ENCODE measurements around the gene BTD. TPM values are rescaled to one million over a fixed set of nuclear protein-coding genes. Genes with fewer than 3 reads are reported as not detected.

Gene BTD
- total RNA-seq, 1 donor from 2014 or later: 12.7 TPM

DNA sequence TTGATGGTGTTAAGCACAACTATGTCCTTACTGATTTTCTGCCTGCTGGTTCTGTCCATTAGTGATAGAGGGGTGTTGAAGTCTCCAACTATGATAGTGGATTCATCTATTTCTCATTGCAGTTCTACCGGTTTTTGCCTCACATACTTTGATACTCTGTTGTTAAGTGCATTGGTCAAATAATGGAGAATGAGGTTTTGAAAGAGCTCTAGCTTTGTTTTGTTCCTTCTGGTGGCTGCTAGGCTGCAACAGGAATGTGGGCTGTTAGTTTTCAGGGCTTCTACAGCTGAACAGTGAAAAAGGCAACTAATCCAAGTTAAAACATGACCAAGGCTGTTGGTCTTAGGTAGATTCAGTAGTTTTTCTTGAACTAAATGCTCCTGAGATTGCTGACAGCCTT lies 62.6 kb downstream of the BTD start:
- Mint-ChIP-seq H3K4me3 (ENCODE audit: unreplicated experiment) (no peak overlapping the region), H3K36me3 (ENCODE audit: unreplicated experiment) (peaks cover 4% of the 10 kb centered on the region)

DNA sequence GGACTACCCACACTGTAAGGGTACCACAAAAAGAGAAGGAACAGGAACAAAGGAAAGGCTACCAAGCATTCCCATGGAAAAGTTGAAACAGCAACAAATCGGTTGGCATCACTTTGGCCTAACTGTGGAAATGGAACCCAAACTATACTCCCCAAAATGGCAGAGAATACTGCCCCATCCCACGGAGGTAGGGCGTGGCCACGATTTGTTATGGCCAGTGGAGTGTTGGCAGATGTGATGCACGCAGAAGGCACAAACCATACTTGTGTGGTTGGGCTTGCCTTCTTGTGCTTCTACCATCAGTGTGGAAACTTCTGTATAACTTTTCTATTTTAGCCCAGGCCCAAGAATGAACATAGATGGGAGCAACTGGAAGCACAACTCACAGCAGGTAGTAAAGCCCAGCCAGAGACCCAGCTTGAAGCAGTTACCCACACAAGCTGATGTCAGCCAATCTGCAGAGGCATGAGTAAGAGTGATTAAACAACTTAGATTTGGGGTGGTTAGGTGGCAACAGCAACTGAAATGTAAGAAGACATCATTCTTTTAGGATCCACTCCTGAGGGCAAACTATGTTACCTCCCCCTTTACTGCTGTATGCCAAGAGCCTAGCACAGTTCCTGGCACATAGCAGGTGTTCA lies 64.1 kb downstream of the BTD start:
- H3K4me1 Mint-ChIP-seq (ENCODE audit: low read depth, unreplicated experiment): no peaks in the 10 kb centered on the region
- TF ChIP-seq, protein P1, sequence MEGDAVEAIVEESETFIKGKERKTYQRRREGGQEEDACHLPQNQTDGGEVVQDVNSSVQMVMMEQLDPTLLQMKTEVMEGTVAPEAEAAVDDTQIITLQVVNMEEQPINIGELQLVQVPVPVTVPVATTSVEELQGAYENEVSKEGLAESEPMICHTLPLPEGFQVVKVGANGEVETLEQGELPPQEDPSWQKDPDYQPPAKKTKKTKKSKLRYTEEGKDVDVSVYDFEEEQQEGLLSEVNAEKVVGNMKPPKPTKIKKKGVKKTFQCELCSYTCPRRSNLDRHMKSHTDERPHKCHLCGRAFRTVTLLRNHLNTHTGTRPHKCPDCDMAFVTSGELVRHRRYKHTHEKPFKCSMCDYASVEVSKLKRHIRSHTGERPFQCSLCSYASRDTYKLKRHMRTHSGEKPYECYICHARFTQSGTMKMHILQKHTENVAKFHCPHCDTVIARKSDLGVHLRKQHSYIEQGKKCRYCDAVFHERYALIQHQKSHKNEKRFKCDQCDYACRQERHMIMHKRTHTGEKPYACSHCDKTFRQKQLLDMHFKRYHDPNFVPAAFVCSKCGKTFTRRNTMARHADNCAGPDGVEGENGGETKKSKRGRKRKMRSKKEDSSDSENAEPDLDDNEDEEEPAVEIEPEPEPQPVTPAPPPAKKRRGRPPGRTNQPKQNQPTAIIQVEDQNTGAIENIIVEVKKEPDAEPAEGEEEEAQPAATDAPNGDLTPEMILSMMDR (IDR thresholded peaks at IDR 0.05; ENCODE audit: partially characterized antibody, unreplicated experiment): no peak
- peaks cover 2% of the 10 kb centered on the region for H3K27me3 Mint-ChIP-seq (ENCODE audit: unreplicated experiment)
- H3K36me3 Mint-ChIP-seq (ENCODE audit: unreplicated experiment): peaks cover 4% of the 10 kb centered on the region
- H3K27ac Mint-ChIP-seq (ENCODE audit: unreplicated experiment): no peak overlapping the region
- no peak overlapping the region for H3K4me3 Mint-ChIP-seq (ENCODE audit: unreplicated experiment)
- peaks cover 6% of the 10 kb centered on the region for H3K9me3 Mint-ChIP-seq (ENCODE audit: unreplicated experiment)
- DNase-seq: no peak

More for the DNA sequence above, 62.6 kb downstream of the BTD start:
- Mint-ChIP-seq H3K9me3 (ENCODE audit: unreplicated experiment) (peaks cover 6% of the 10 kb centered on the region), H3K4me1 (ENCODE audit: low read depth, unreplicated experiment) (no peaks in the 10 kb centered on the region), H3K27ac (ENCODE audit: unreplicated experiment) (no peak overlapping the region), H3K27me3 (ENCODE audit: unreplicated experiment) (peaks cover 2% of the 10 kb centered on the region)
- TF ChIP-seq, protein P1 (IDR thresholded peaks at IDR 0.05; ENCODE audit: partially characterized antibody, unreplicated experiment): no peak
- DNase-seq: no peak

DNA sequence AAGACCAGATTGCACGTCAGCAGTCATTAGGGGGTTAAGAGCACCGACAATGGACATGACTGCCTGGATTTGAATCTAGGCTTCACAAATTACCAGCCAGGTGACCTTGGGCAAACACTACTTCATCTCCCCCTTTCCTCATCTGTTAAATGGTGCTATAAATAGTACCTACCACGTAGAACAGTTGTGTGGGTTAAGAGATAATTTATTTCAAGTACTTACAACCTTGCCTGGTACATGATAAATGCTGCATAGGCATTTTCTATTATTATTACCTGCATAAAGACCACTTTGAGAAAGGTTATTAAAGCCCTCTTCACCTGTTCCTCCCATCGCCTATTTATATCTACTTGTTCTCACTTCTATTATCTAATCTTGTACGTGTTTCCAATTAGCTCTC lies 64.7 kb downstream of the BTD start:
- peaks cover 4% of the 10 kb centered on the region for H3K36me3 Mint-ChIP-seq (ENCODE audit: unreplicated experiment)
- H3K4me1 Mint-ChIP-seq (ENCODE audit: low read depth, unreplicated experiment): no peaks in the 10 kb centered on the region
- no peak overlapping the region for H3K27ac Mint-ChIP-seq (ENCODE audit: unreplicated experiment)
- H3K27me3 Mint-ChIP-seq (ENCODE audit: unreplicated experiment): peaks cover under 1% of the 10 kb centered on the region
- DNase-seq: no peak
- peaks cover 6% of the 10 kb centered on the region for H3K9me3 Mint-ChIP-seq (ENCODE audit: unreplicated experiment)
- no peak overlapping the region for H3K4me3 Mint-ChIP-seq (ENCODE audit: unreplicated experiment)
- TF ChIP-seq, protein P1 (IDR thresholded peaks at IDR 0.05; ENCODE audit: partially characterized antibody, unreplicated experiment): no peak

DNA sequence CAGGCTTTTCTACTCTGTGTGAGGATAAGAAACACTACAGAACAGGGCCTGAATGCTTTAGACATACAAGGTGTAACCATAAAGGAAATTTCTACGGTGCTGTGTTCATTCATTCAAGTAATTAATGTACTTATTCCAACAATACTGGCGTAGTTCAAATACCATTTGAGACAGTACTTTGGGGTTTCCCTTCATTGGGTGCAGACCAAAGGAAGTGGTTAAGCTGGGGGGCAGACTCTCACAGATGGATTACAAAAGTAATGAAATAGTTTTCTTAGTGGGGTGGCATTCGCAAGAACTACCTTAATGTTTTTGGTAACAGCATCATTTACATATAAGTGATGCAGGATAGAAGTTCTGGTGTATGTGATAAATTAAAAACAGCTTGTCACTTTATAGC lies 65.9 kb downstream of the BTD start:
- Mint-ChIP-seq H3K27ac (ENCODE audit: unreplicated experiment) (no peak overlapping the region), H3K36me3 (ENCODE audit: unreplicated experiment) (peaks cover 4% of the 10 kb centered on the region), H3K9me3 (ENCODE audit: unreplicated experiment) (peaks cover 3% of the 10 kb centered on the region), H3K27me3 (ENCODE audit: unreplicated experiment) (no peaks in the 10 kb centered on the region), H3K4me1 (ENCODE audit: low read depth, unreplicated experiment) (no peaks in the 10 kb centered on the region), H3K4me3 (ENCODE audit: unreplicated experiment) (no peak overlapping the region)
- TF ChIP-seq, protein P1 (IDR thresholded peaks at IDR 0.05; ENCODE audit: partially characterized antibody, unreplicated experiment): no peak
- DNase-seq: no peak

DNA sequence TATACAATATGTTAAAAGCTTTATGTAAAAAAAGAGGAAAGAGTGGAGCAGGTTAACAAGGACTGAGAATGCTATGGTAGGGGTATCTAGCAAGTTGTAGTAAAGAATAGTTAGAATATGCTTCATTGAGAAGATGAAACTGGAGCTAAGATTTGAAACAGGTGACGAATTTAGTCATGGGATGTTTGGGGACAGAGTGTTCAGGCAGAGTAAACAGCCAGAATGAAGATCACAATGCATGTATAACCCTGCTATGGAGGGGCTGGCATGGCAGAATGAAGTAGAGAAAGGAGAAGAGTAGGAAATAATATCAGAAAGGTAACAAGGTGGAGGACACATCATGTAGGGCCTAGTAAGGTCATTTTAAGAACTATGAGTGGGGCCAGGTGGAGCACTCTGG lies 72.0 kb downstream of the BTD start:
- TF ChIP-seq, protein P1 (IDR thresholded peaks at IDR 0.05; ENCODE audit: partially characterized antibody, unreplicated experiment): no peak
- H3K27ac Mint-ChIP-seq (ENCODE audit: unreplicated experiment): no peak overlapping the region
- H3K4me3 Mint-ChIP-seq (ENCODE audit: unreplicated experiment): no peak overlapping the region
- no peak for DNase-seq
- H3K36me3 Mint-ChIP-seq (ENCODE audit: unreplicated experiment): no peaks in the 10 kb centered on the region
- no peaks in the 10 kb centered on the region for H3K9me3 Mint-ChIP-seq (ENCODE audit: unreplicated experiment)
- H3K4me1 Mint-ChIP-seq (ENCODE audit: low read depth, unreplicated experiment): no peaks in the 10 kb centered on the region
- no peaks in the 10 kb centered on the region for H3K27me3 Mint-ChIP-seq (ENCODE audit: unreplicated experiment)
